GM23248 (cell line): ENCODE data around the gene DCUN1D2. TPM values are rescaled to one million over a fixed set of nuclear protein-coding genes. Genes with fewer than 3 reads are reported as not detected.

Source experiments
- DNase-seq: peaks from one replicate; pipeline ENCODE4 v3.0.0-alpha.2; 2015
- H2AFZ ChIP-seq: fragments of 200-600 bp; sonication (generic); 2 replicates; pipeline ENCODE4 v1.6.1; 2016; ENCODE audit warnings: antibody characterized with exemption
- H3F3A ChIP-seq: fragments of 200-600 bp; sonication (generic); 2 replicates; pipeline ENCODE4 v1.6.1; 2016; ENCODE audit warnings: mild to moderate bottlenecking, antibody characterized with exemption, mixed run types; ENCODE audit not compliant: insufficient read depth
- H3K27ac ChIP-seq: fragments of 200-600 bp; sonication (generic); 2 replicates; pipeline ENCODE4 v1.5.1; 2016; ENCODE audit warnings: mild to moderate bottlenecking
- H3K27me3 ChIP-seq: fragments of 200-600 bp; sonication (generic); replicated peaks from 2 replicates; pipeline ENCODE4 v1.6.1; 2016; ENCODE audit warnings: mild to moderate bottlenecking; ENCODE audit not compliant: insufficient read depth
- H3K36me3 ChIP-seq: fragments of 200-600 bp; sonication (generic); 2 replicates; pipeline ENCODE4 v1.6.1; 2016; ENCODE audit warnings: low read depth, mild to moderate bottlenecking
- H3K4me1 ChIP-seq: fragments of 200-600 bp; sonication (generic); 2 replicates; pipeline ENCODE4 v1.6.1; 2016; ENCODE audit warnings: mild to moderate bottlenecking; ENCODE audit not compliant: insufficient read depth
- H3K4me2 ChIP-seq: fragments of 200-600 bp; sonication (generic); one replicate; pipeline ENCODE4 v1.6.1; 2016; ENCODE audit warnings: mild to moderate bottlenecking; ENCODE audit not compliant: unreplicated experiment
- H3K4me3 ChIP-seq: fragments of 200-600 bp; sonication (generic); 2 replicates; pipeline ENCODE4 v1.5.1; 2016; ENCODE audit warnings: mild to moderate bottlenecking
- H3K79me2 ChIP-seq: fragments of 200-600 bp; sonication (generic); 2 replicates; pipeline ENCODE4 v1.6.1; 2016; ENCODE audit warnings: mild to moderate bottlenecking; ENCODE audit not compliant: insufficient read depth
- H3K9ac ChIP-seq: fragments of 200-600 bp; sonication (generic); 2 replicates; pipeline ENCODE4 v1.6.1; 2016; ENCODE audit warnings: mild to moderate bottlenecking
- H3K9me2 ChIP-seq: fragments of 200-600 bp; sonication (generic); 2 replicates; pipeline ENCODE4 v1.6.1; 2016; ENCODE audit warnings: mixed run types, mild to moderate bottlenecking, moderate library complexity; ENCODE audit not compliant: insufficient read depth
- H3K9me3 ChIP-seq: fragments of 200-600 bp; sonication (generic); one replicate; pipeline ENCODE4 v1.6.1; 2017; ENCODE audit warnings: low read depth
- H4K20me1 ChIP-seq: fragments of 200-600 bp; sonication (generic); 2 replicates; pipeline ENCODE4 v1.6.0; 2016; ENCODE audit not compliant: insufficient read depth
- EZH2 ChIP-seq: fragments of 200-600 bp; sonication (generic); IDR thresholded peaks from 2 replicates; pipeline ENCODE4 v1.6.1; 2018; ENCODE audit warnings: antibody characterized with exemption, mild to moderate bottlenecking; ENCODE audit not compliant: insufficient read depth, poor library complexity, severe bottlenecking
- EZH2phosphoT487 ChIP-seq: fragments of 200-600 bp; sonication (generic); IDR thresholded peaks from 2 replicates; pipeline ENCODE4 v1.6.1; 2018; ENCODE audit warnings: antibody characterized with exemption, moderate library complexity, mild to moderate bottlenecking, low read depth; ENCODE audit not compliant: insufficient read depth
- WGBS, 2 experiments: methylation state at CpG; one replicate each; pipeline ENCODE4 v1.1.6; 2015 to 2017; ENCODE audit warnings: low lambda C conversion rate in 2 of 2, low coverage in 1 of 2; ENCODE audit errors: missing lambda C conversion rate in 2 of 2; 5-methylcytosine and 5-hydroxymethylcytosine counted together
- in situ Hi-C: fragments of 300-500 bp; cut with MboI; formaldehyde crosslinking; loops from 2 replicates; pipeline ENCODE4 v1.15.0; 2020
- polyA plus RNA-seq: library from polyadenylated mRNA; unstranded; fragments of >200 nt; fragmentation: Nextera tagmentation; extraction: Ambion mirVana; gene quantifications from 2 replicates; pipeline ENCODE4 v1.2.1, GENCODE V29; 2016
- total RNA-seq: library from RNA; depleted of rRNA; stranded (reverse); fragments of >200 nt; shearing (Covaris generic); gene quantifications from 2 replicates; pipeline ENCODE4 v1.2.3, GENCODE V29; 2014

Gene DCUN1D2
- total and polyA plus RNA-seq, 2 experiments from 2014 or later, result 7.2 to 9.9 TPM

DNA sequence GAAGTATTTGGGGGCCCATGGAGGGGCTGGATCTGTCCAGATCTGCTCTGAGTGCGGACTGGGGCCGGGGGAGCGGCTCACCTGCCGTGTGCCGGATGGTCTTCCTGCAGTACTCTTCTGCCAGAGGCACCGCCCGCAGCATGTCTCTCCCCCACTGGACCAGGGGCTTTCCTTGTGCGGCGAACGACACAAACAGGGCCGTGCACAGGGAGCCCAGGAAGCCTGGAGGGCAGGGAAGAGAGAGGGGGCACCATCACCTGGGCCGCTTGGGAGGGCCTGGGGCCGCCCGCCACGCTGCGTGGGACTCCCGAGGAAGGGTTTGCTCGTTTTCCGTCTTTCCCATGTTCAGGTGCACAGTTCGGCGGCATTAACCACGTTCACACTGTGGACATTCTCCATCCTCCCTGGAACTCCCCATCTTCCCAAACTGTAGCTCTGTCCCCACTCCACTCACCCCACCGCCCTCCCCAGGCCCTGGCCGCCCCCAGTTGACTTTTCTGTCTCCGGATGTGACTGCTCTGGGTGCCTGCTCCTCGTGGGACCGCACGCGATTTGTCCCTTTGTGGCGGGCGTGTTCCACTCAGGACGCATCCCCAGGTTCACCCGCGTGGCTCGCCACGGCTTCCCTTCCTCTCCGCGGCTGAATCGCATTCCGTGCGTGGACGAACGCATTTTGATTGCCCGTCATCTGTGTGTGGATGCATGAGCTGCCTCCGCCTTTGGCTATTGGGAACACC is 61.5 kb downstream of the DCUN1D2 start:
- TF ChIP-seq EZH2 (no peak), EZH2phosphoT487 (no peak)
- Histone ChIP-seq H3K79me2 (no peaks in the 10 kb centered on the region), H2AFZ (no peak overlapping the region), H3K9ac (no peak overlapping the region), H3K9me2 (no peaks in the 10 kb centered on the region), H3K4me1 (no peaks in the 10 kb centered on the region), H3K36me3 (no peaks in the 10 kb centered on the region), H4K20me1 (no peaks in the 10 kb centered on the region), H3K4me3 (no peak overlapping the region), H3K4me2 (no peak overlapping the region), H3K27me3 (no peaks in the 10 kb centered on the region), H3F3A (no peaks in the 10 kb centered on the region), H3K27ac (no peak overlapping the region), H3K9me3 (no peaks in the 10 kb centered on the region)
- in situ Hi-C loops, result no loop called here
- WGBS, 2 experiments, result 94 to 96% methylated on average over 39 to 45 of the region's 45 CpGs
- DNase-seq, result no peak

- H3K27ac ChIP-seq, result no peak overlapping the region
- in situ Hi-C loops, result no loop called here
- no peaks in the 10 kb centered on the region for H3K9me3 ChIP-seq
- no peak for DNase-seq
- H3K27me3 ChIP-seq, result no peaks in the 10 kb centered on the region
- 81 to 82% methylated on average over 13 to 17 of the region's 17 CpGs for WGBS, 2 experiments
- TF ChIP-seq EZH2 (no peak), EZH2phosphoT487 (no peak)
- H3K4me3 ChIP-seq, result no peak overlapping the region
- no peaks in the 10 kb centered on the region for H3F3A ChIP-seq
- no peak overlapping the region for H2AFZ ChIP-seq
- no peak overlapping the region for H3K4me2 ChIP-seq
- no peaks in the 10 kb centered on the region for H3K4me1 ChIP-seq
- H4K20me1 ChIP-seq, result no peaks in the 10 kb centered on the region
- H3K79me2 ChIP-seq, result no peaks in the 10 kb centered on the region
- no peaks in the 10 kb centered on the region for H3K9me2 ChIP-seq
- H3K9ac ChIP-seq, result no peak overlapping the region
- no peaks in the 10 kb centered on the region for H3K36me3 ChIP-seq
Measured at GRCh38 chr13:113428469-113428865, 62.0 kb downstream of the DCUN1D2 start.

DNA sequence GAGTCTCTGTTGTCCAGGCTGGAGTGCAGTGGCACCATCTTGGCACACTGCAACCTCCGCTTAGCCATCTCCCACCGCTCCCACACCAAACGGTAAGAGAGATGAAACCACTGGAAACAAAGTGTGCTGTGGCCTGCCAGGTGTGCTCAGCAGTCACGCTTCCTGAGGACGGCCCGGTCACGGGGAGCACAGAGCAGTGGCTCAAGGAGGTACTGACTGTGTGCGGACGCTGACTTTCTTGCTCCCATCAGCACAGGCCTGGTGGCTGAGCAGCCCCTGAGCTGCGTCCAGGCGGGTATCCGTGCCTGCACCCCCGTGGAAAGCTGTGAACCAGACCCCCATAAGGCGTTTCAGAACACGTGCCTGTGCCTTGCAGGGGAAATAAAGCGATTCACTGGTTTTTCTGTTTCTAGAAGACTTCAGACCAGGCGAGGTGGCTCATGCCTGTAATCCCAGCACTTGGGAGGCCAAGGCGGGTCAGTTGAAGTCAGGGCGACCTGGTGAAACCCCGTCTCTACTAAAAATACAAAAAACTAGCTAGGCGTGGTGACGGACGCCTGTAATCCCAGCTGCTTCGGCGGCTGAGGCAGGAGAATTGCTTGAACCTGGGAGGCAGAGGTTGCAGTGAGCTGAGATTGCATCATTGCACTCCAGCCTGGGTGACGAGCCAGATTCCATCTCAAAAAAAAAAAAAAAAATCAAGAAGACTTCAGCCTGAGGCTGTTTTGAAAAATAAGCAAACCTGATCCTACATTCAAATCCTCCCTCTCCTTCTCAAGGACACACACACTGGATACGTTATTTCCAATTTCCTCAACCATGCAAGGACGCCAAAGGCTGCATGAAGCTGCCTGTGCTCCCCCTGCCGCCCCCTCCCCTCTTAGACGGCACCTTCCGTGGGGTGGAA is 62.7 kb downstream of the DCUN1D2 start:
- Histone ChIP-seq H3K9me3 (no peaks in the 10 kb centered on the region), H3K9ac (no peak overlapping the region), H4K20me1 (no peaks in the 10 kb centered on the region), H3K4me2 (no peak overlapping the region), H3K27ac (no peak overlapping the region), H3K4me1 (no peaks in the 10 kb centered on the region), H3K4me3 (no peak overlapping the region), H3K79me2 (no peaks in the 10 kb centered on the region), H3K27me3 (no peaks in the 10 kb centered on the region), H2AFZ (no peak overlapping the region), H3K36me3 (no peaks in the 10 kb centered on the region), H3K9me2 (no peaks in the 10 kb centered on the region), H3F3A (no peaks in the 10 kb centered on the region)
- in situ Hi-C loops, result no loop called here
- peak; percentile 56 for DNase-seq
- WGBS, 2 experiments, result 72 to 74% methylated on average over 30 to 31 of the region's 31 CpGs
- TF ChIP-seq EZH2phosphoT487 (no peak), EZH2 (no peak)

- WGBS, 2 experiments, result 88 to 89% methylated on average over 15 of the region's 15 CpGs
- H3K79me2 ChIP-seq, result no peaks in the 10 kb centered on the region
- H2AFZ ChIP-seq, result no peak overlapping the region
- no peak for TF ChIP-seq EZH2
- no peak for TF ChIP-seq EZH2phosphoT487
- H3K36me3 ChIP-seq, result no peaks in the 10 kb centered on the region
- no peaks in the 10 kb centered on the region for H4K20me1 ChIP-seq
- H3K9me2 ChIP-seq, result no peaks in the 10 kb centered on the region
- H3K4me2 ChIP-seq, result no peak overlapping the region
- DNase-seq, result no peak
- 0 out of 2 replicates have a peak, but pooled peaks cover 4% of the 10 kb centered on the region for H3F3A ChIP-seq
- in situ Hi-C loops, result no loop called here
- no peaks in the 10 kb centered on the region for H3K27me3 ChIP-seq
- peaks cover 3% of the 10 kb centered on the region; the same call in 1 of the 2 replicates for H3K4me1 ChIP-seq
- no peak overlapping the region for H3K9ac ChIP-seq
- no peak overlapping the region for H3K27ac ChIP-seq
- H3K9me3 ChIP-seq, result no peaks in the 10 kb centered on the region
- H3K4me3 ChIP-seq, result no peak overlapping the region
Measured at GRCh38 chr13:113426591-113426986, 63.9 kb downstream of the DCUN1D2 start.
